Measurements from ENCODE around the gene ATPAF2.

Gene ATPAF2

DNA sequence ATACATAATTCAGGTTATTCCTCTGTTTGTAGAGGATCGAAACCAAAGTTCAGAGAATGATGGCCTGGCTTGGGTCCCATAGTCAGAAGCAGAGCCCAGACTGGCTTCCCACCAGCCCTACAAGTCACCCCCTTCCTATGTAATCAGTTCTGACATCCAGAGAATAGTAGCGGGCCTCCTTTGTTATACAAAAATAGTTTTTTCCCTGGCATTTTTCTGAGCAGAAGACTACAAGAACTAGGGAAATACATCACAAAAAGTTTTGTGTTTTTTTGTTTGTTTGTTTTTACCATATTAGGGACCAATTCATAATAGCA is 19.2 kb downstream of the ATPAF2 start:
- Histone ChIP-seq H3F3A (ENCODE audit: insufficient read depth) (no peaks in the 10 kb centered on the region), H3K36me3 (ENCODE audit: low read length) (no peaks in the 10 kb centered on the region), H3K9ac (ENCODE audit: low read length) (no peak overlapping the region), H4K20me1 (ENCODE audit: low read depth, low read length) (no peaks in the 10 kb centered on the region), H3K79me2 (ENCODE audit: insufficient read depth, low read length) (no peaks in the 10 kb centered on the region), H3K4me2 (ENCODE audit: low read depth, low read length, poor library complexity, severe bottlenecking) (no peak overlapping the region), H2AFZ (ENCODE audit: low read depth, low read length, severe bottlenecking) (no peak overlapping the region), H3K9me2 (replicated peaks; ENCODE audit: insufficient read depth, low read length) (no peaks in the 10 kb centered on the region), H3K27me3 (ENCODE audit: low read length) (no peaks in the 10 kb centered on the region), H3K27ac (ENCODE audit: low read depth, low read length) (no peak overlapping the region), H3K9me3 (ENCODE audit: insufficient read depth, low read length) (no peaks in the 10 kb centered on the region), H3K4me3 (ENCODE audit: insufficient read depth, low read length, poor library complexity, severe bottlenecking) (no peak overlapping the region)
- no peak for TF ChIP-seq EZH2phosphoT487 (conservative IDR thresholded peaks at IDR 0.05; ENCODE audit: low read length)
- TF ChIP-seq, protein P1, sequence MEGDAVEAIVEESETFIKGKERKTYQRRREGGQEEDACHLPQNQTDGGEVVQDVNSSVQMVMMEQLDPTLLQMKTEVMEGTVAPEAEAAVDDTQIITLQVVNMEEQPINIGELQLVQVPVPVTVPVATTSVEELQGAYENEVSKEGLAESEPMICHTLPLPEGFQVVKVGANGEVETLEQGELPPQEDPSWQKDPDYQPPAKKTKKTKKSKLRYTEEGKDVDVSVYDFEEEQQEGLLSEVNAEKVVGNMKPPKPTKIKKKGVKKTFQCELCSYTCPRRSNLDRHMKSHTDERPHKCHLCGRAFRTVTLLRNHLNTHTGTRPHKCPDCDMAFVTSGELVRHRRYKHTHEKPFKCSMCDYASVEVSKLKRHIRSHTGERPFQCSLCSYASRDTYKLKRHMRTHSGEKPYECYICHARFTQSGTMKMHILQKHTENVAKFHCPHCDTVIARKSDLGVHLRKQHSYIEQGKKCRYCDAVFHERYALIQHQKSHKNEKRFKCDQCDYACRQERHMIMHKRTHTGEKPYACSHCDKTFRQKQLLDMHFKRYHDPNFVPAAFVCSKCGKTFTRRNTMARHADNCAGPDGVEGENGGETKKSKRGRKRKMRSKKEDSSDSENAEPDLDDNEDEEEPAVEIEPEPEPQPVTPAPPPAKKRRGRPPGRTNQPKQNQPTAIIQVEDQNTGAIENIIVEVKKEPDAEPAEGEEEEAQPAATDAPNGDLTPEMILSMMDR (IDR thresholded peaks at IDR 0.05; ENCODE audit: insufficient read depth, low read length, poor library complexity, severe bottlenecking) = no peak

DNA sequence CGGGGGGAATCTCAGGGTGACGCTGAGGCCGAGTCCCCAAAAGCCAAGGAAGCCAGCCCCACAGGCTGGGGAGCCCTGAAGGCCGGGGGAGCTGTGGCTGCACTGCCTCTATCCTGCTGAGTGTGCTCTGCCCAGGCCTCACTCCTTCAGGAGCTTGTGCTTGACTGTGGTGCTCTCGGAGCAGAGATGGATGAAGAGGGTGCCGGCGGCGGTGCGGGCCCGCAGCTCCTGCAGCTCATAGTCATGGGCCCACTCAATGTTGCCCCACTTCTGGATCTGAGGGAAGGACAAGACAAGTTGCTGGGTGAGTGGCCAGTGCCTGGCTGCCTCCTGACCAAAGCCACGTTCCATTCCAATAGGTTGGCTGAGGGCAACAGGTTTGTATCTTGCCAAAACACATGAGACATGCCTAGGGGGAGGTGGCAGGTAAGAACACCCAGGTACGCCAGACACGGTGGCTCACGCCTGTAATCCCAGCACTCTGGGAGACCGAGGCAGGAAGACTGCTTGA is 20.5 kb downstream of the ATPAF2 start:
- Histone ChIP-seq H3K9ac (ENCODE audit: low read length) (no peak overlapping the region), H3K4me2 (ENCODE audit: low read depth, low read length, poor library complexity, severe bottlenecking) (no peak overlapping the region), H2AFZ (ENCODE audit: low read depth, low read length, severe bottlenecking) (no peak overlapping the region), H3K9me3 (ENCODE audit: insufficient read depth, low read length) (no peaks in the 10 kb centered on the region), H3F3A (ENCODE audit: insufficient read depth) (no peaks in the 10 kb centered on the region), H3K79me2 (ENCODE audit: insufficient read depth, low read length) (no peaks in the 10 kb centered on the region), H3K27ac (ENCODE audit: low read depth, low read length) (no peak overlapping the region), H3K36me3 (ENCODE audit: low read length) (no peaks in the 10 kb centered on the region), H3K9me2 (replicated peaks; ENCODE audit: insufficient read depth, low read length) (no peaks in the 10 kb centered on the region), H3K4me3 (ENCODE audit: insufficient read depth, low read length, poor library complexity, severe bottlenecking) (no peak overlapping the region), H4K20me1 (ENCODE audit: low read depth, low read length) (no peaks in the 10 kb centered on the region), H3K27me3 (ENCODE audit: low read length) (no peaks in the 10 kb centered on the region)
- TF ChIP-seq, protein P1 (IDR thresholded peaks at IDR 0.05; ENCODE audit: insufficient read depth, low read length, poor library complexity, severe bottlenecking) = no peak
- no peak for TF ChIP-seq EZH2phosphoT487 (conservative IDR thresholded peaks at IDR 0.05; ENCODE audit: low read length)

DNA sequence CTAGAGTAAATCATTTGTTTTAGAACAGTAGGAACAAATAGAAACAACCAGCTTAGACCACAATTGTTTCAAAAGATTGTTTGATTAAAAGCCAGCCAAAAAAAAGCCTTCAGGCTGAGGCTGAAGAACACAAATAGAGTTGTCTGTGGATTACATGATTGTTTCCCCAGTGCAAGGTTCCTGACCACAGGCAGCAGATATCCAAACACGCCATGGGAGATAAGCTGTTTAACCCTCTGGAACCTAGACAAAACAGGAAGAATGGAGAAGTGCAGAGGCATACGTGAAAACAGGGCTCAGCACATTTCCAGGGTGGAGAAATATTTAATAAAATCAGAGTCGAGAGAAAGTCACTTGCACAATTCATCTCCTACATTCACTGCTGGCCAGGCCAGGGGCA is 21.0 kb downstream of the ATPAF2 start:
- Histone ChIP-seq H3K9me3 (ENCODE audit: insufficient read depth, low read length) (no peaks in the 10 kb centered on the region), H3K36me3 (ENCODE audit: low read length) (no peaks in the 10 kb centered on the region), H3K9ac (ENCODE audit: low read length) (no peak overlapping the region), H4K20me1 (ENCODE audit: low read depth, low read length) (no peaks in the 10 kb centered on the region), H3K9me2 (replicated peaks; ENCODE audit: insufficient read depth, low read length) (no peaks in the 10 kb centered on the region), H3K4me3 (ENCODE audit: insufficient read depth, low read length, poor library complexity, severe bottlenecking) (no peak overlapping the region), H3K27me3 (ENCODE audit: low read length) (no peaks in the 10 kb centered on the region), H2AFZ (ENCODE audit: low read depth, low read length, severe bottlenecking) (no peak overlapping the region), H3K27ac (ENCODE audit: low read depth, low read length) (no peak overlapping the region), H3F3A (ENCODE audit: insufficient read depth) (no peaks in the 10 kb centered on the region), H3K4me2 (ENCODE audit: low read depth, low read length, poor library complexity, severe bottlenecking) (no peak overlapping the region), H3K79me2 (ENCODE audit: insufficient read depth, low read length) (no peaks in the 10 kb centered on the region)
- TF ChIP-seq, protein P1 (IDR thresholded peaks at IDR 0.05; ENCODE audit: insufficient read depth, low read length, poor library complexity, severe bottlenecking) = no peak
- no peak for TF ChIP-seq EZH2phosphoT487 (conservative IDR thresholded peaks at IDR 0.05; ENCODE audit: low read length)
